ENCODE data around the gene SLC6A9. TPM values are rescaled to one million over a fixed set of nuclear protein-coding genes. Genes with fewer than 3 reads are reported as not detected.

The SLC6A9 gene
- total and polyA plus RNA-seq, 7 donors, result 0.28 to 1.2 (median 0.71) TPM

GRCh38 chr1:43957407-43958040 lies 73.7 kb downstream of the SLC6A9 start:
- 60 to 77% (median 64%) methylated on average over 7 of the region's 7 CpGs for WGBS, 3 donors
- Histone ChIP-seq H3K4me1 (peaks cover 25% of the 10 kb centered on the region), H3K27me3 (ENCODE audit: insufficient read depth in 3 of 3, low read length in 2 of 3) (no peaks in the 10 kb centered on the region), H3K9me3 (no peaks in the 10 kb centered on the region), H3K4me3 (no peak overlapping the region), H3K36me3 (ENCODE audit: insufficient read depth in 1 of 2, low read depth in 1 of 2) (peaks cover 0 to 74% of the 10 kb centered on the region in 2 donors), H3K27ac (no peak overlapping the region)
- TF ChIP-seq CTCF (IDR thresholded peaks at IDR 0.05), result no peak
- intact Hi-C loops (cut with DNase I), result no loop called here
- ATAC-seq (peak; percentile 28 to 58 (median 50)), DNase-seq (no peak)

GRCh38 chr1:43956234-43956633 lies 75.0 kb downstream of the SLC6A9 start:
- intact Hi-C loops (cut with DNase I), result no loop called here
- no peaks in the 10 kb centered on the region for H3K27me3 ChIP-seq (ENCODE audit: insufficient read depth in 3 of 3, low read length in 2 of 3)
- TF ChIP-seq CTCF (IDR thresholded peaks at IDR 0.05), result no peak
- 91 to 95% (median 92%) methylated on average over 8 of the region's 8 CpGs for WGBS, 3 donors
- H3K4me3 ChIP-seq, result no peak overlapping the region
- no peak for ATAC-seq
- H3K27ac ChIP-seq, result no peak overlapping the region
- peaks cover 38% of the 10 kb centered on the region for H3K4me1 ChIP-seq
- DNase-seq, result no peak
- H3K9me3 ChIP-seq, result no peaks in the 10 kb centered on the region
- peaks cover 0 to 67% of the 10 kb centered on the region in 2 donors for H3K36me3 ChIP-seq (ENCODE audit: insufficient read depth in 1 of 2, low read depth in 1 of 2)

- 72 to 81% (median 73%) methylated on average over 5 of the region's 5 CpGs for WGBS, 3 donors
- intact Hi-C loops (cut with DNase I), result no loop called here
- TF ChIP-seq CTCF (IDR thresholded peaks at IDR 0.05), result no peak
- no peak for ATAC-seq
- Histone ChIP-seq H3K27me3 (ENCODE audit: insufficient read depth in 3 of 3, low read length in 2 of 3) (no peaks in the 10 kb centered on the region), H3K36me3 (ENCODE audit: insufficient read depth in 1 of 2, low read depth in 1 of 2) (peaks cover 0 to 64% of the 10 kb centered on the region in 2 donors), H3K27ac (peak overlapping the region; percentile 44), H3K9me3 (no peaks in the 10 kb centered on the region), H3K4me3 (no peak overlapping the region), H3K4me1 (peaks cover 60% of the 10 kb centered on the region)
- DNase-seq, result no peak
These were observed 77.2 kb downstream of the SLC6A9 start for GRCh38 chr1:43954036-43954435.

GRCh38 chr1:43953361-43953760 lies 77.9 kb downstream of the SLC6A9 start:
- Histone ChIP-seq H3K4me1 (peaks cover 67% of the 10 kb centered on the region), H3K9me3 (no peaks in the 10 kb centered on the region), H3K4me3 (peak overlapping the region; percentile 27), H3K27ac (no peak overlapping the region), H3K36me3 (ENCODE audit: insufficient read depth in 1 of 2, low read depth in 1 of 2) (peaks cover 0 to 57% of the 10 kb centered on the region in 2 donors), H3K27me3 (ENCODE audit: insufficient read depth in 3 of 3, low read length in 2 of 3) (no peaks in the 10 kb centered on the region)
- TF ChIP-seq CTCF (IDR thresholded peaks at IDR 0.05), result no peak
- intact Hi-C loops (cut with DNase I), result no loop called here
- 61 to 73% (median 64%) methylated on average over 3 of the region's 3 CpGs for WGBS, 3 donors
- ATAC-seq, result no peak
- no peak for DNase-seq

All from psoas muscle (tissue), 8 donors.